ENCODE data around the gene APOBEC3B.

DNA sequence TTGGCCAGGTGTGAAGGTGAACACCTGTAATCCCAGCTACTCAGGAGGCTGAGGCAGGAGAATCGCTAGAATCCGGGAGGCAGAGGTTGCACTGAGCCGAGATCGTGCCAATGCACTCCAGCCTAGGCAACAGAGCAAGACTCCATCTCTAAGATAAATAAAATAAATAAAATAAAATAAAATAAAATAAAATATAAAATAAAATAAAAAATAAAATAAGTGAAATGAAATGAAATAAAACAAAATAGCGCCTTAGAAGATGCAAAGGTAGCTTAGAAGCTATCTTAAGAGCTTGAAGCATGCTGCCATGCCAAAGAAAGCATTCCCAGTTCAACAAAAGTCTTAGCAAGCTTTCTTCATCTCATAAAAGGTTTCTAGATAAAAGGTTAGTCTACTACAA is 25.0 kb downstream of the APOBEC3B start:
- TF ChIP-seq, protein P1, sequence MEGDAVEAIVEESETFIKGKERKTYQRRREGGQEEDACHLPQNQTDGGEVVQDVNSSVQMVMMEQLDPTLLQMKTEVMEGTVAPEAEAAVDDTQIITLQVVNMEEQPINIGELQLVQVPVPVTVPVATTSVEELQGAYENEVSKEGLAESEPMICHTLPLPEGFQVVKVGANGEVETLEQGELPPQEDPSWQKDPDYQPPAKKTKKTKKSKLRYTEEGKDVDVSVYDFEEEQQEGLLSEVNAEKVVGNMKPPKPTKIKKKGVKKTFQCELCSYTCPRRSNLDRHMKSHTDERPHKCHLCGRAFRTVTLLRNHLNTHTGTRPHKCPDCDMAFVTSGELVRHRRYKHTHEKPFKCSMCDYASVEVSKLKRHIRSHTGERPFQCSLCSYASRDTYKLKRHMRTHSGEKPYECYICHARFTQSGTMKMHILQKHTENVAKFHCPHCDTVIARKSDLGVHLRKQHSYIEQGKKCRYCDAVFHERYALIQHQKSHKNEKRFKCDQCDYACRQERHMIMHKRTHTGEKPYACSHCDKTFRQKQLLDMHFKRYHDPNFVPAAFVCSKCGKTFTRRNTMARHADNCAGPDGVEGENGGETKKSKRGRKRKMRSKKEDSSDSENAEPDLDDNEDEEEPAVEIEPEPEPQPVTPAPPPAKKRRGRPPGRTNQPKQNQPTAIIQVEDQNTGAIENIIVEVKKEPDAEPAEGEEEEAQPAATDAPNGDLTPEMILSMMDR (IDR thresholded peaks at IDR 0.05), result no peak
- no peak for TF ChIP-seq POLR2AphosphoS5 (IDR thresholded peaks at IDR 0.05)

All from breast epithelium (tissue), 3 donors.